Frontal cortex (tissue), 1 donor: Measurements from ENCODE around the gene TMEM214. TPM values are rescaled to one million over a fixed set of nuclear protein-coding genes. Genes with fewer than 3 reads are reported as not detected.

ENCODE experiments used
- total RNA-seq: library from RNA; depleted of rRNA; stranded (reverse); fragments of >200 nt; gene quantifications from one replicate; pipeline ENCODE4 v1.2.3, GENCODE V29; 2014

Gene TMEM214
- total RNA-seq, 1 donor from 2014 or later, result 7.7 TPM

Other genes starting within 250 kb of the TMEM214 start
- 1.2 TPM for gene CENPA, start 246.9 kb upstream of the TMEM214 start, total RNA-seq
- gene DPYSL5, start 184.8 kb upstream of the TMEM214 start, total RNA-seq, result 101 TPM
- 13.9 TPM for gene MAPRE3, start 62.3 kb upstream of the TMEM214 start, total RNA-seq
- 13.5 TPM for gene AGBL5, start 18.7 kb downstream of the TMEM214 start, total RNA-seq
- gene OST4, start 38.7 kb downstream of the TMEM214 start, total RNA-seq, result 163 TPM
- 4.1 TPM for gene EMILIN1, start 45.6 kb downstream of the TMEM214 start, total RNA-seq
- 4.9 TPM for gene KHK, start 53.8 kb downstream of the TMEM214 start, total RNA-seq
- 18.3 TPM for gene CGREF1, start 86.2 kb downstream of the TMEM214 start, total RNA-seq
- 0.41 TPM for gene ABHD1, start 90.8 kb downstream of the TMEM214 start, total RNA-seq
- 20.8 TPM for gene PREB, start 101.7 kb downstream of the TMEM214 start, total RNA-seq
- gene PRR30, start 106.4 kb downstream of the TMEM214 start, total RNA-seq, result not detected
- not detected for gene TCF23, start 116.0 kb downstream of the TMEM214 start, total RNA-seq
- 37.5 TPM for gene ATRAID, start 179.1 kb downstream of the TMEM214 start, total RNA-seq
- 17.1 TPM for gene SLC5A6, start 179.3 kb downstream of the TMEM214 start, total RNA-seq
- gene CAD, start 184.4 kb downstream of the TMEM214 start, total RNA-seq, result 13.9 TPM
- 0.82 TPM for gene SLC30A3, start 230.1 kb downstream of the TMEM214 start, total RNA-seq
- not detected for gene DNAJC5G, start 242.5 kb downstream of the TMEM214 start, total RNA-seq
- not detected for gene TRIM54, start 249.5 kb downstream of the TMEM214 start, total RNA-seq